Pons (tissue), 1 donor: Measurements from ENCODE around the gene LIPT2.
A peak's percentile ranks its signal among the peaks of the same experiment; 100 is the strongest.

Source experiments
- DNase-seq: peaks from one replicate; pipeline ENCODE4 v3.0.0-alpha.2; 2016; ENCODE audit warnings: low spot score

The LIPT2 gene

DNA sequence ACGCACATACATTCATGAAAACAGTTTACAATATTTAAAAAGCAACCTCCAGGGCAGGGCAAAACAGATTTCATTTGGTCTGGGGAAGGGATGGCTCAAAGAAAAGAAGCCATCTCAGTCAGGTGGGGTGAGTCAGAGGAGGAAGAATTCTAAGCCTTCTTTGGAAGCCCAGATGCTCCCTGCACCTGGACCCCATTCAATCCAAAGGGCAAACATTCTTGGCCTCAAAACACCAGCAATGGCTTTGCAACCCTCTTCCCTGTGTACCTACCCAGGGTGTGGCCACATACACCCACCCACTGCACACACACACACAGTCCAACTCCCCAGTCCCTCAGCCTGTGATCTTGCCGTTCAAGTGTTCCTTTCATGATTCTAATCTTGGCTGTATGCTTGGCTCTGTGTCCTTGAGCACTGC lies 28.2 kb downstream of the LIPT2 start:
- DNase-seq: no peak

- no peak for DNase-seq
These were observed 28.8 kb downstream of the LIPT2 start for GRCh38 chr11:74464746-74465145.

DNA sequence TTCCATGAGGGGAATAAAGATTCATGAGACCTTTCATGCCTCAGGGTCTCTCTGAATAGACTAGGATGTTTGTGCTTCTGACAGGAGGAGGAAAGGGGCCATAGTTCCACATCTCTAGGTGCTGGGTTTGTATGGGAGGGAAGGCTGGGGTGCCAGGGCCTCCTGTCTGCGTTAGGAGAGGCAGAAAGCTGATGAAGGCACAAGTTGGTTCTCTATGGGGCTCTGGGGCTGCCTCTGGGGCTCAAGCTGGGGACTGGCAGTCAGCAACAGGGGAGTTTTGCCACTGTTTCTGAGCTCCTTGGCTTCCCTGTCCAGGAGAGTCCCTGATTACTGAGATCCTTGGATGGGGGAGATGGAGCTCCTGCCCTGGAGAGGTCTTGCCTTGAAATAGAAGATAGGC lies 30.3 kb downstream of the LIPT2 start:
- no peak for DNase-seq

GRCh38 chr11:74462631-74463030 lies 30.9 kb downstream of the LIPT2 start:
- DNase-seq: peak; percentile 3

DNA sequence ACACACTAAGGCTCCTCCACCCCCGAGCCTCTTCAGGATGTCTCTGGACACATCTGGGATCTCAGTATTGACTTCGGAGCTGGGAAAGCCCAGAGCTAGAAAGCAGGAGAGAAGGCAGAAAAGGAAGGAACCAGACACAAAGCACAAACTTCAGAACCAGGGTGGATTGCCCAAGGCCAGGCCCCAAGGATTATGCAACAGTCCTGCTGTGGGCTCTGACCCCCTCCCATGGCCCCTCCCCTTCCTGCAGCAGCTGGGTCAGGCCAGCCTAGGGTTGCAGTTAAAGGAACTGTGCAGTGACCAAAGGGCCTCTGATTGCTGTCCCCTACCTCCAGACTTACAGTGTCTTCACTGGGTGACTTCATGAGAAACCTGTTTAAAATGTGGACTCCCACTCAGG lies 31.5 kb downstream of the LIPT2 start:
- DNase-seq: peak; percentile 62

GRCh38 chr11:74460481-74461154 lies 32.9 kb downstream of the LIPT2 start:
- DNase-seq: peak; percentile 78

DNA sequence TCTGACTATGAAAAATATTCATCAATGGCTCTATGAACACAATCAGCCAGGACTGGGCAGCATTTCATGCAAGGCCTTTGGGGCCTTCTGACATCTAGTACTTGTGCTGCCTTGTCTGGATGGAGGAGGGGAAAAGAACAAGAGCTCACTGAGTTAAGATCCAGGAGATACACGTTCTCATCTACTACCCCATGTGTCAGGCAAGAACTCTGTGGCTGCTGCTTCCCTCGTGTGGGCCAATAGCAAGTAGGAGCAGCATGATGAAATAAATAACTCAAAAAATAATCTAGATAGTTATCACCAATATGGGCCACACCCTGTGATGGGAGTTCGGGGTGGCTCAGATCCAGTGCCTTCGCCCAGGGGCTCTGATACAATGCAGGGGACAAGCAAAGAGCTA lies 33.5 kb downstream of the LIPT2 start:
- DNase-seq: no peak

- no peak for DNase-seq
These were observed 33.9 kb downstream of the LIPT2 start for GRCh38 chr11:74459584-74459983.

DNA sequence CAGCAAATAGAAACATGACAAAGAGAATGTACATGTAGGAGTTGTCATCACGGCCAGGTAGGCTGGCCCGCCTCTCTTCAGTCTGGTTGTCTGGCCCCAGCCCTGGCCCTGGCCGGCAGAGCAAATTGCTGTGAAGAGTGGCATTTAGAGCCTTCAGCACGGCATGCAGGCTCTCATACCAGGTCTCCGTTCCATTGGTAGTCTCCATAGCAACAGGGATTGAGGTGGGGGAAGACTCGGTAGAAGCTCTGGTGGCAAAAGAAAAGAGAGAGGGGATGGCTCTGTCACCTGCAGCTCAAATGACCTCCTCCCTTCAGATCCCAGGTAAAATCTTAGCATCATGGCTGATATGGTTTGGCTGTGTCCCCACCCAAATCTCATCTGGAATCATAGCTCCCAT lies 36.2 kb downstream of the LIPT2 start:
- DNase-seq: no peak

- peak; percentile 49 for DNase-seq
These were observed 40.0 kb downstream of the LIPT2 start for GRCh38 chr11:74453373-74453975.

DNA sequence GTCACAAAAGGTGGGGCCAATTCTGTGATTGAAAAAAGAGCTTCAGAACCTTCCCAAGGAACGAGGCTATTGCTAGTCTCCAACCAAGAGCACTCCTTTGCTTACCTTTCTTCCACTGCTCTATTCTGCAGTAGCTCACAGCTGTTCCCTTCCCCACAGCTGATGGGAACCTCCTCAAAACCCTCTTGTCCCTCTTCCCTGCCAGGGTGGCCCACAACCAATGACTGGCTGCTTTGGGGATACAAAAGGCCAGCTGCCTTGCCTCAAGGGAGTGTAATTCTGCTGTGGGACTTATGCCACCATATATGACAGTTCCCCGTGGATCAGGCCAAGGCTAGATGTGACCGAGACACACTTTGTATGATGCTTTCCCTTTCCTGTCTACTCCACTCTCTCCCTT lies 41.2 kb downstream of the LIPT2 start:
- no peak for DNase-seq

GRCh38 chr11:74450318-74450717 lies 43.2 kb downstream of the LIPT2 start:
- no peak for DNase-seq

GRCh38 chr11:74449369-74449931 lies 44.1 kb downstream of the LIPT2 start:
- peak; percentile 88 for DNase-seq

DNA sequence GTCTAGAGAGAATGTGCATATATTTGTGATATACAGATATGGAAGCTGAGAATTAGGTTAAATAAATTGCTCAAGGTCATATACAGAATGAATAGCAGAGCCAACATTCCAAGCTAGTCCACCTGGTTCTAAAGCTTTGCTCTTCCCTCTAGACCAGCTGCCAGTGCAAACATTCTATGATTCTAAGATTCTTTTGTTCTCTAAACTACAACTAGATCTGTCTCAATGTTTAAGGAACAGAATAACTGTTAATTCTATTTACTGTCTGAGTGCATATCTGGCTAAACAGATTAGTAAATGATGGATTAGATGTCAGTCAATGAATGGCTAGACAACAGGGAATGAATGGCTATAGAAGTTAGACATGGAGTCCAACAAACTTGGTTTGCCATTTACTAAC lies 45.8 kb downstream of the LIPT2 start:
- DNase-seq: no peak

DNA sequence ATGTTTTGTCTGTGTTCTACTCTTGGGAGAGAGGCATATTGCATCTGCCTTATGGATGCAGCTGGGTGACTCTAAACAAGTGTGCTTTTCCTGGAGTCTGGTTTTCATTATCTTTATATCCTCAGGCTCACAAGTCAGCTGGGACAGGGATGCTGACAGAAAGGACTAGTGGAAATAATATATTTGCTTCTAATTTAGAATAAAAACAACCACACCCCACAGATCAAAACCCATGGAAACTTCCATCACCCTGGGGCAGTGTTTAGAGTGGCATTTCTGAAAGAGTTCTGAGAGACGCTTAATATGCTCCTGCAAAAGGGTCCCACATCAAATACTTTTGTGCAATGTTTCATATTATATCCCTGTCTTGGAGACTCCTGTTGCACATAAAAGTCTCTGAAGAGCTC lies 47.0 kb downstream of the LIPT2 start:
- DNase-seq: no peak

GRCh38 chr11:74444173-74444826 lies 49.2 kb downstream of the LIPT2 start:
- DNase-seq: no peak

- DNase-seq: no peak
These were observed 50.3 kb downstream of the LIPT2 start for GRCh38 chr11:74443071-74443864.

DNA sequence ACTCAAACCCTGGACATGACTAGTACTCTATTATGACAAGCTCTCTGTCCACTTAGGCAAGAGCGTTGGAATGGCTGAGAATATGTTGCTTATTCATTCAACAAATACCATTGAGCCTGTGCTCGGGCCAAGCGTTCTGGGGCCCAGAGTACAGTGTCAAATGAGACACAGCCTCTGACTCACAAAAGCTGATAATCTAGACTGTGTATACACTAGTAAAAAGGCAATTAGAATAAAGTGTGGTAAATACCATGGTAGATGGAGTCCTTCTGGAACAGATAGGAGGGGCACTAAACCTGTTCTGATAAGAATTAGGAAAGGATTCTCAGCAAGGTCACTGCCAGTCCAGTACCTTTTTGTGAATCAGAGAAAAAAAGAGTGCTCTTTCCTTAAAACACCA lies 50.9 kb downstream of the LIPT2 start:
- DNase-seq: no peak
